HepG2 (cell line): ENCODE results near the gene SKI. TPM values are rescaled to one million over a fixed set of nuclear protein-coding genes. Genes with fewer than 3 reads are reported as not detected.

Experiments
- ATAC-seq: fragments of 200-7000 bp; cut with Tn5 transposase; 3 replicates; pipeline ENCODE4 v1.9.1; 2020; ENCODE audit warnings: mild to moderate bottlenecking, moderate library complexity
- BruUV-seq: library from RNA; stranded (reverse); fragments of 400-500 nt; replicated peaks from 2 replicates; lab custom pipeline; 2021; lab: Mats Ljungman, UMichigan
- CTCF ChIA-PET: fragments of 300-600 bp; formaldehyde crosslinking; extraction: SDS; loops from one replicate; lab custom pipeline; 2021; ENCODE audit warnings: low total read pairs, inconsistent platforms, low intra/inter-chr PET ratio; lab: Yijun Ruan, JAX
- POLR2A ChIA-PET: fragments of 350-600 bp; sonication (Branson Sonifier 250); formaldehyde crosslinking; loops from one replicate; lab custom pipeline; 2020; ENCODE audit warnings: antibody characterized with exemption, inconsistent platforms; lab: Yijun Ruan, JAX
- DNase-seq: peaks from one replicate; pipeline ENCODE4 v3.0.0-alpha.2; 2015; ENCODE audit warnings: low spot score
- FAIRE-seq: peaks from 3 replicates; lab custom pipeline; 2011; peaks lifted over from hg19 to GRCh38; lab: Jason Lieb, UNC
- H2AFZ ChIP-seq: one replicate; pipeline ENCODE4 v1.6.1; 2011; ENCODE audit warnings: low read length, inconsistent platforms
- H3K27ac ChIP-seq: fragments of 300-600 bp; 3 replicates; pipeline ENCODE4 v1.8.0; 2011; ENCODE audit warnings: mixed run types, mild to moderate bottlenecking, mixed read lengths, low read length, inconsistent platforms; ENCODE audit not compliant: insufficient read depth; ENCODE audit errors: extremely low read length
- H3K27me3 ChIP-seq, 2 experiments: fragments of 200-600 bp in 1 of 2; 2 replicates in 1 of 2; 3 replicates in 1 of 2; pipeline versions ENCODE4 v1.6.0 to v1.8.0; 2011; ENCODE audit warnings: low read length in 2 of 2, mild to moderate bottlenecking in 2 of 2, moderate library complexity in 2 of 2, inconsistent platforms in 1 of 2; ENCODE audit not compliant: insufficient read depth in 2 of 2, control insufficient read depth in 1 of 2
- H3K36me3 ChIP-seq, 2 experiments: fragments of 200-600 bp in 1 of 2; replicated peaks in 1 of 2; 2 replicates in 1 of 2; 3 replicates in 1 of 2; pipeline versions ENCODE4 v1.5.1 to v1.8.0; 2011; ENCODE audit warnings: low read length in 2 of 2, inconsistent platforms in 1 of 2; ENCODE audit not compliant: insufficient read depth in 2 of 2, control insufficient read depth in 1 of 2
- H3K4me1 ChIP-seq: 2 replicates; pipeline ENCODE4 v1.5.1; 2012; ENCODE audit warnings: low read length, inconsistent platforms; ENCODE audit not compliant: insufficient read depth
- H3K4me2 ChIP-seq: 2 replicates; pipeline ENCODE4 v1.6.0; 2011; ENCODE audit warnings: low read depth, low read length, inconsistent platforms
- H3K4me3 ChIP-seq, 3 experiments: fragments of 200-600 bp in 1 of 3; sonication (generic), shearing (Covaris generic) in 1 of 3; replicated peaks in 1 of 3; 2 replicates each; pipeline ENCODE4 v1.5.1; 2011 to 2016; ENCODE audit warnings: low read length in 3 of 3, inconsistent platforms in 2 of 3, low read depth in 2 of 3, mild to moderate bottlenecking in 2 of 3, control low read depth in 1 of 3, mixed read lengths in 1 of 3; ENCODE audit not compliant: insufficient read depth in 1 of 3
- H3K79me2 ChIP-seq: one replicate; pipeline ENCODE4 v1.6.1; 2011; ENCODE audit warnings: low read length, inconsistent platforms; ENCODE audit not compliant: insufficient read depth
- H3K9ac ChIP-seq: 2 replicates; pipeline ENCODE4 v1.6.0; 2011; ENCODE audit warnings: mild to moderate bottlenecking, low read depth, low read length, inconsistent platforms; ENCODE audit not compliant: insufficient read depth
- H3K9me3 ChIP-seq: 2 replicates; pipeline ENCODE4 v1.5.1; 2012; ENCODE audit warnings: mild to moderate bottlenecking, low read length
- H4K20me1 ChIP-seq: 2 replicates; pipeline ENCODE4 v1.6.0; 2011; ENCODE audit warnings: inconsistent platforms, mild to moderate bottlenecking, low read length, moderate library complexity; ENCODE audit not compliant: insufficient read depth
- E2F5 ChIP-seq: sonication (generic); formaldehyde crosslinking; conservative IDR thresholded peaks from 2 replicates; pipeline ENCODE4 v1.4.0; 2020; ENCODE audit warnings: missing genetic modification reagents
- KLF6 ChIP-seq: IDR thresholded peaks from 2 replicates; pipeline ENCODE4 v1.8.0; 2016; ENCODE audit warnings: missing biosample characterization, missing genetic modification reagents
- LRRFIP1 ChIP-seq: sonication (generic); formaldehyde crosslinking; conservative IDR thresholded peaks from 2 replicates; pipeline ENCODE4 v1.4.0; 2020; ENCODE audit warnings: missing genetic modification reagents
- MAZ ChIP-seq, 2 experiments: sonication (generic) in 1 of 2; formaldehyde crosslinking in 1 of 2; IDR thresholded peaks; 2 replicates each; pipeline versions ENCODE4 v1.5.0 to v1.6.1; 2012 to 2020; ENCODE audit warnings: low read depth in 2 of 2, mild to moderate bottlenecking in 2 of 2, borderline replicate concordance in 1 of 2, improper control_type of control experiment in 1 of 2, low read length in 1 of 2, missing genetic modification reagents in 1 of 2, moderate library complexity in 1 of 2
- PHF8 ChIP-seq: sonication (generic); formaldehyde crosslinking; IDR thresholded peaks from 2 replicates; pipeline ENCODE4 v1.5.0; 2020; ENCODE audit warnings: missing genetic modification reagents
- PRMT3 ChIP-seq: sonication (generic); formaldehyde crosslinking; IDR thresholded peaks from 2 replicates; pipeline ENCODE4 v1.8.1; 2022; ENCODE audit warnings: low read depth, mild to moderate bottlenecking, moderate library complexity, missing genetic modification reagents, borderline replicate concordance
- ZBED4 ChIP-seq: sonication (generic); formaldehyde crosslinking; IDR thresholded peaks from 2 replicates; pipeline ENCODE4 v1.4.0; 2020; ENCODE audit warnings: missing genetic modification reagents, borderline replicate concordance
- ZFP91 ChIP-seq: sonication (generic); formaldehyde crosslinking; IDR thresholded peaks from 2 replicates; pipeline ENCODE4 v1.9.0; 2022; ENCODE audit warnings: missing genetic modification reagents, mild to moderate bottlenecking, borderline replicate concordance
- ZNF205 ChIP-seq: IDR thresholded peaks from 2 replicates; pipeline ENCODE4 v1.6.1; 2018; ENCODE audit warnings: missing biosample characterization, missing genetic modification reagents
- ZNF512 ChIP-seq: sonication (generic); formaldehyde crosslinking; IDR thresholded peaks from 2 replicates; pipeline ENCODE4 v1.4.0; 2020; ENCODE audit warnings: mild to moderate bottlenecking, missing genetic modification reagents
- ZNF605 ChIP-seq: sonication (generic); formaldehyde crosslinking; IDR thresholded peaks from 2 replicates; pipeline ENCODE4 v1.8.0; 2022; ENCODE audit warnings: mild to moderate bottlenecking, missing genetic modification reagents
- ZNF660 ChIP-seq: sonication (generic); formaldehyde crosslinking; IDR thresholded peaks from 2 replicates; pipeline ENCODE4 v1.5.1; 2020; ENCODE audit warnings: mild to moderate bottlenecking, low read depth, missing genetic modification reagents, borderline replicate concordance
- WGBS: methylation state at CpG from one replicate; pipeline ENCODE4 v1.1.6; 2017; ENCODE audit warnings: low lambda C conversion rate; 5-methylcytosine and 5-hydroxymethylcytosine counted together
- in situ Hi-C: cut with HindIII; loops from 2 replicates; pipeline ENCODE4 v1.10.0; 2017; ENCODE audit warnings: low pct_unique_long_range_greater_than_20kb; ENCODE audit not compliant: extremely low pct_ligation_motif_present
- intact Hi-C: fragments of 100-400 bp; cut with micrococcal nuclease; formaldehyde crosslinking; loops from one replicate; pipeline ENCODE4 v1.10.0; 2022; ENCODE audit not compliant: unreplicated experiment
- polyA plus RNA-seq, 8 experiments: library from polyadenylated mRNA; depleted of rRNA in 3 of 8; stranded (reverse) in 7 of 8; unstranded in 1 of 8; fragments of >200 nt; fragmentation: Illumina TruSeq in 4 of 8; extraction: Trizol in 4 of 8; gene quantifications; 2 replicates each; pipeline versions ENCODE4 v1.2.1 to v1.2.3, GENCODE V29; 2011 to 2016; ENCODE audit warnings: low read depth in 4 of 8, missing spikeins in 1 of 8, mixed read lengths in 1 of 8; ENCODE audit not compliant: insufficient read depth in 1 of 8
- total RNA-seq, 5 experiments: library from RNA; depleted of rRNA; stranded (reverse); fragments of >200 nt; fragmentation: Illumina TruSeq; extraction: Trizol; gene quantifications; 2 replicates each; pipeline ENCODE4 v1.2.3, GENCODE V29; 2016; ENCODE audit warnings: low read depth in 1 of 5

Gene SKI
- total and polyA plus RNA-seq, 2 of the 13 experiments (the other 11 are each of a cell fraction or from before 2014, with no cell fraction given), result 4.7 to 6.9 TPM

GRCh38 chr1:2316451-2316961, 88.4 kb downstream of the SKI start:
- Histone ChIP-seq H3K9me3 (no peaks in the 10 kb centered on the region), H4K20me1 (no peaks in the 10 kb centered on the region), H3K9ac (peak overlapping the region; percentile 78), H3K4me2 (peak overlapping the region; percentile 95), H3K4me1 (peaks cover 65% of the 10 kb centered on the region), H2AFZ (no peak overlapping the region), H3K27ac (no peak overlapping the region), H3K4me3 (peak overlapping the region; percentile 49 to 78 (median 61)), H3K27me3 (peaks cover 13 to 36% of the 10 kb centered on the region in 2 experiments; a peak in 4 of 5 replicates), H3K79me2 (no peaks in the 10 kb centered on the region), H3K36me3 (no peaks in the 10 kb centered on the region)
- DNase-seq, result no peak
- WGBS, result 22% methylated on average over 3 of the region's 16 CpGs
- CTCF ChIA-PET, result no interaction called here
- intact Hi-C loops (no loop called here), in situ Hi-C loops (no loop called here)
- no peak for FAIRE-seq
- POLR2A ChIA-PET, result interaction anchor here (0.5 to 2.9 kb wide), 7 partner anchors 9 to 121 kb away, joined by 3 to 10 read pairs (median 8); partner anchors contain the start of genes MORN1 and RER1
- no TSS peak for BruUV-seq
- ATAC-seq, result peak; percentile 34
- TF ChIP-seq E2F5 (CRISPR knock-in tag) (no peak), KLF6 (CRISPR knock-in tag) (no peak), PHF8 (CRISPR knock-in tag) (peak; percentile 57), ZFP91 (CRISPR knock-in tag) (0 out of 2 replicates have a peak, but pooled peaks have one; percentile 6), MAZ (IDR thresholded peaks at IDR 0.05; ENCODE audit: borderline replicate concordance, low read depth, low read length) (no peak), MAZ (CRISPR knock-in tag; IDR thresholded peaks at IDR 0.05; ENCODE audit: low read depth) (no peak), LRRFIP1 (no peak), ZBED4 (CRISPR knock-in tag) (no peak), ZNF512 (no peak), ZNF205 (CRISPR knock-in tag) (no peak), ZNF660 (CRISPR knock-in tag) (no peak), ZNF605 (CRISPR knock-in tag) (no peak), PRMT3 (no peak)
